Tracheal epithelial cell (primary cell): ENCODE data around the gene MBD4. TPM values are rescaled to one million over a fixed set of nuclear protein-coding genes. Genes with fewer than 3 reads are reported as not detected.

Experiments
- total RNA-seq: library from RNA; depleted of rRNA; stranded (reverse); fragments of >200 nt; gene quantifications from 2 replicates; pipeline ENCODE4 v1.2.1, GENCODE V29; 2014

Gene MBD4
- 11.1 and 12.6 TPM in 2 replicates for total RNA-seq

GRCh38 chr3:129439817-129440617 is at the start of gene MBD4, which contains the start of gene IFT122:
TSS of gene MBD4 (minus strand) at chr3:129439948. CDS start at chr3:129439833, 115 bp downstream.
TSS of gene IFT122 (plus strand) at chr3:129440224. CDS start at chr3:129440331, 107 bp downstream.

GRCh38 chr3:129428376-129429079 is 11.2 kb downstream of the MBD4 start, which contains the start of gene EFCAB12:
TSS of gene EFCAB12 (minus strand) at chr3:129428636. CDS start at chr3:129428488, 148 bp downstream.

Other genes with a start within 250 kb of the MBD4 start
- gene COPG1, start 190.3 kb downstream of the MBD4 start, total RNA-seq, result 107 and 172 TPM in 2 replicates
- 27.5 and 55.9 TPM in 2 replicates for gene HMCES, start 161.1 kb downstream of the MBD4 start, total RNA-seq
- gene EFCAB12, start 11.3 kb downstream of the MBD4 start, total RNA-seq, result under 0.01 TPM in 1 of 2 replicates, not detected in the other
- 6.2 and 10.8 TPM in 2 replicates for gene IFT122, start 276 bp upstream of the MBD4 start, total RNA-seq
- gene RHO, start 88.7 kb upstream of the MBD4 start, total RNA-seq, result not detected in 2 replicates
- not detected in 2 replicates for gene H1-8, start 103.2 kb upstream of the MBD4 start, total RNA-seq
- gene PLXND1, start 166.7 kb upstream of the MBD4 start, total RNA-seq, result 3.1 and 5.5 TPM in 2 replicates